ENCODE data around the gene LPCAT1. TPM values are rescaled to one million over a fixed set of nuclear protein-coding genes. Genes with fewer than 3 reads are reported as not detected.
A peak's percentile ranks its signal among the peaks of the same experiment; 100 is the strongest.

The LPCAT1 gene
- total RNA-seq, 1 donor from 2014 or later, result 86.2 TPM

- Histone ChIP-seq H3K4me3 (peak overlapping the region in 1 of 2 donors; percentile 25), H3K4me1 (no peaks in the 10 kb centered on the region), H3K27me3 (no peaks in the 10 kb centered on the region), H3K36me3 (no peaks in the 10 kb centered on the region), H3K9me3 (no peaks in the 10 kb centered on the region), H3K27ac (no peak overlapping the region)
- DNase-seq (ENCODE audit: low spot score in 2 of 2), result no peak
- TF ChIP-seq CTCF (IDR thresholded peaks at IDR 0.05), result no peak
- intact Hi-C loops (cut with DNase I), result no loop called here
Observed at GRCh38 chr5:1551426-1552301, 27.9 kb upstream of the LPCAT1 start.

GRCh38 chr5:1550287-1551076 lies 26.7 kb upstream of the LPCAT1 start:
- Histone ChIP-seq H3K9me3 (no peaks in the 10 kb centered on the region), H3K27ac (no peak overlapping the region), H3K4me3 (no peak overlapping the region), H3K36me3 (no peaks in the 10 kb centered on the region), H3K27me3 (no peaks in the 10 kb centered on the region), H3K4me1 (no peaks in the 10 kb centered on the region)
- DNase-seq (ENCODE audit: low spot score in 2 of 2), result no peak
- intact Hi-C loops (cut with DNase I), result no loop called here
- TF ChIP-seq CTCF (IDR thresholded peaks at IDR 0.05), result no peak

- no peaks in the 10 kb centered on the region for H3K27me3 ChIP-seq
- DNase-seq (ENCODE audit: low spot score in 2 of 2), result no peak
- H3K27ac ChIP-seq, result no peak overlapping the region
- TF ChIP-seq CTCF (IDR thresholded peaks at IDR 0.05), result no peak
- no peaks in the 10 kb centered on the region for H3K4me1 ChIP-seq
- no peaks in the 10 kb centered on the region for H3K36me3 ChIP-seq
- no peak overlapping the region for H3K4me3 ChIP-seq
- intact Hi-C loops (cut with DNase I), result loop anchor here (2.0 kb wide), 1 partner anchor 17 kb away; no protein-coding TSS in a partner anchor
- H3K9me3 ChIP-seq, result no peaks in the 10 kb centered on the region
Observed at GRCh38 chr5:1549475-1550030, 25.8 kb upstream of the LPCAT1 start.

- H3K27ac ChIP-seq, result no peak overlapping the region
- no peaks in the 10 kb centered on the region for H3K9me3 ChIP-seq
- no peak for DNase-seq (ENCODE audit: low spot score in 2 of 2)
- no peaks in the 10 kb centered on the region for H3K27me3 ChIP-seq
- TF ChIP-seq CTCF (IDR thresholded peaks at IDR 0.05), result no peak
- no peaks in the 10 kb centered on the region for H3K36me3 ChIP-seq
- H3K4me3 ChIP-seq, result no peak overlapping the region
- intact Hi-C loops (cut with DNase I), result loop anchor here (2.0 kb wide), 1 partner anchor 18 kb away; no protein-coding TSS in a partner anchor
- H3K4me1 ChIP-seq, result no peaks in the 10 kb centered on the region
Observed at GRCh38 chr5:1548702-1549474, 25.1 kb upstream of the LPCAT1 start.

GRCh38 chr5:1547655-1548054 lies 23.9 kb upstream of the LPCAT1 start:
- Histone ChIP-seq H3K4me3 (no peak overlapping the region), H3K9me3 (no peaks in the 10 kb centered on the region), H3K4me1 (no peaks in the 10 kb centered on the region), H3K27me3 (no peaks in the 10 kb centered on the region), H3K36me3 (no peaks in the 10 kb centered on the region), H3K27ac (no peak overlapping the region)
- intact Hi-C loops (cut with DNase I), result loop anchor here (2.0 kb wide), 1 partner anchor 19 kb away; no protein-coding TSS in a partner anchor
- DNase-seq (ENCODE audit: low spot score in 2 of 2), result no peak
- no peak for TF ChIP-seq CTCF (IDR thresholded peaks at IDR 0.05)
